NCI-H1436 treated with DMSO at 0.1 percent for 48 hours (cell line): ENCODE data around the gene TARP.

Experiments
- DNase-seq: peaks from one replicate; lab custom pipeline; 2025; lab: John Stamatoyannopoulos, UW

The TARP gene

DNA sequence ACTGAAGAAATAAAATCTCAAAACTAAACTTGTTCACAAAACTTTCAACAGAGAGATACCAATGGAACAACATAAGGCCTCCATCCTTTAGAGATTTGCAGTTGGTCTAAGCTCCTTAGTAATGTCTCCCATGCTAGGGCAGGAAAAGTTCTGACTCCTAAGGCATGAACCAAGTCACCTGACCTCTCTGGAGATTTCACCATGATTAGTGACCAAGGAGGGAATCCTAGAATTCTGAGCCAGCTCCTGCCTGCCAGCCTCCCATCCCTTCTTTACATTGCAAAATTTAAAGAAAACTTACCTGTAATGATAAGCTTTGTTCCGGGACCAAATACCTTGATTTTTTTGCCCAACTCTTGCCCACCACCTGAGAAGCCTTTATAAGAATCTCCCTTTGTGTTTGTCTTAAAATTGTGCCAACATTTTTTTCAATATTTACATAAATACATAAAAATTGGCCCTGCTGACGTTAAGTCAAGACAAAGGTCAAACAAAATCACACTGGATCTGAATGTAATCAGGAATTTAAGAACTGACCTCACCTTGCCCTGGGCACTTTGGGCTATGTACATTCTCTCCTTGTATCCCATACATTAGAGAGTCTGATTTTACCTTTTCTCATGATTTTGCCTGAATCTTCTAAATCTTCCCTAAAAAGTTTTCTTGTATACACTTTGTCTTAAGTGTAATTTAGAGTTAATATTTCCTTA, at the start of gene TARP:
TSS of gene TARP (minus strand) at position 351 of the 710 bp plus-strand sequence.
- no peak for DNase-seq

GRCh38 chr7:38323156-38323555, 49.7 kb upstream of the TARP start:
- no peak for DNase-seq

DNA sequence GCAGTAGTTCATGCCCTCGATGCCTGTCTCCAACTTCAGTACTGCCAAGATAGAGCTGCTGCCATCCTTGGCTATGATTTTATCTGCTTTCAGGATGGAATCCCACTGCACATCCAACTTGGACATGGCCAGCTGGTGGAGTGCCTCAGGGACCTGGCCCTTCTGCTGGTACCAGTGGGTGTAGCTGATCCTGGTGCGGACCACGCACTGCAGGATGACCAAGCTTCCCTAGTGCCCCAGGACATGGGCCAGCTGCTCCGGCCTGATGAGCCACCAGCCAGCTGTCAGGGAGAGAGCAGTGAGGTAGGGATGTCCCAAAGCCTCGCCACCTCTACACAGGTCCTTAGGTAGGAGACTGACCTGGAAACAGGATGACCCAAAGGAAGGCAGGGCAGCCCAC, 49.0 kb upstream of the TARP start:
- no peak for DNase-seq

DNA sequence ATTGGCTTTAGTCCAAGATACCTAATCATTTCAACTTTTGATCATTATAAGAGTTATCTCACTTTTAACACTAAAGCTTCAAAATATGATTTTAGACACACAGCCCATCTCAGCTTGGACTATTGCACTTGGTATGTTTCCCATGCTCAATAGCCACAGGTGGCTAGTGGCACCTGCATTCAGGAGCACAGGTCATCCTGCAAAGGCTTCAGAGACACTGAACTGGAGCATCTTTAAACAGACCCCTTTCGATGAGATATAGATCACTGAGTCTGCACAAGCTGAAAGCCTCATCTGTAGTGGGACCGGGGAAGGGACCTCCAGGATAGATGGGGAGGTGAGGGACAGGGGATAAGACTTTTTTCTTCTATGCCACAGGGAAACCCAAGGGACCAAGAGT, 48.5 kb upstream of the TARP start:
- no peak for DNase-seq

DNA sequence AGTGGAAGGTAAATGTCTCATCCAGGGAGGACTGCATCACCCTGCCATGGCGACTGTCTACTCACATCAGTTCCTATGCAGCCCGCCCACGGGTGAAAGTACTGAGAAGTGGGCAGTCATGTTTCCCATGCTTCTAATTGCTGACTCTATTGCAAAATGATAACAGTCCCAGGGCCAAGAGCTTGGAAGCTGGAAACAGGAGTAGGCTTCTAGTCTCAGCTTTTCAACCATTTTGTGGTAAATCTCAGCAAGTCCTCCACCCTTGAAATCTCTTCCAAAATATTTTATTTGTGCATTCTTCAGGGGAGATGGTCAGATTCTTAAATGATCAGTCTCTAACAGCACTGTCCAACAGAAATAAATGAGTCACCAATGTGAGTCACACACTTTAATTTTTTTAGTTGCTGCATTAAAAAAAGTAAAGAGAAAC, 48.1 kb upstream of the TARP start:
- DNase-seq = no peak

DNA sequence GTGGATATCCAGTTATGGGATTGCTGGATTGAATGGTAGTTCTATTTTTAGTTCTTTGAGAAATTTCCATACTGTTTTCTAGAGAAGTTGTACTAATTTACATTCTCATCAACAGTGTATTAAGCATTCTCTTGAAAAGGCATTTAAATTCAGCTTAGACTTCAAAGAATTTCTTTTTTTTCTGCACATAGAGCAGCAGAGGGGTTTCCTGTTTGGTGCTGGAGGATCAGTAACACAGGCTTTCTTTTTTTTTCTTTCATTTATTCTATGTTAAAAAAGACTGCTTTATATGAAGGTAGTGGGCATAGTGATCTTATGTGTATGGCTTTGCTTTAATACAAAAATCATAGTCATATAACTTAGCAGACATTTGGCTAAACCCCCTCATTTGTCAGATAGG, 47.6 kb upstream of the TARP start:
- no peak for DNase-seq

- DNase-seq = no peak
Observed at GRCh38 chr7:38319873-38320272, 46.4 kb upstream of the TARP start.

DNA sequence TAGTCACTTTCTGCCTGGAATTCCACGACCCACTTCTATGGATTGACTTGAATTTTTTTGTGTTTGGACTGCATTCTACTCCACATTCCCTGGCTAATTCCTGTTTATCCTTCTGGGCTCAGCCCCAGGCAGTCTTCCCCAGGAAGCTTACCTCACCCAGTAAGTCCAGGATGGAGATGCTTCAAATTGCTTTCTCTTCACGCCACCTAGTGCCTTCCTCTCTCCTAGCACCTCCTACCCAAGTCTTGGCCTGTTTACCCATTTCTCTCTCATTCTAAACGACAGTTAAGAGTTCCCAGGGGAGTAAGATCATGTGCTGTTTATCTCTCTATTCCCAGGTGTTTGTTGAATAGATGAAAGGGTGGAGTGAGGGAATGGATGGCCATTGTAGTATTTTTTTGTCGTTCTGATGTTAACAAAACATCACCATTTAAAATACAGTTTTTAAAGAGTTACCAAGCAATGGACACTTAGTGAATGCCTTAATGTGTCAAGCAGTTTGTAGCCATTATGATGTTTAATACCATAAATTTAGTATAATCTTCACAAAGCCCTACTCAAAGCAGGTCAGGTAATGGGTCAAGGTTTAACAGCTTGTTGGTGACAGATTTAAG, 45.5 kb upstream of the TARP start:
- no peak for DNase-seq

DNA sequence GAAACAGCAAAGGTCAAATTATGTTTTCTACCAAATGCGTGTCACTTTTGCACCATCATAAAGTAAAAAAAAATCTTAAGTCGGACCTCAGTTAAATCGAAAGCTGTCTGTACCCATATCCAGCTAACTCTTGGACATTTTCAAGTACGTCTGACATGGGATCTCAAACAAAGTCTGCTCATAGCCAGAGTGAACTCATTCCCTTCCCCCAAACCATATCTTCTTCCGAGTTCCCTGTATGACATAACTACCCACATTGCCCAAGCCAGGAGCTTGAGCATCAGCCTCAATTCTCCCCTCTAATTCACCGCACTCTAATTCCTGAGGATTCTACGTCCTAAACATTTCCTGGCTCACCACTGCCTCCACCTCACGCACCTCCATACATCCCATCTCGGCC, 44.8 kb upstream of the TARP start:
- DNase-seq = no peak

DNA sequence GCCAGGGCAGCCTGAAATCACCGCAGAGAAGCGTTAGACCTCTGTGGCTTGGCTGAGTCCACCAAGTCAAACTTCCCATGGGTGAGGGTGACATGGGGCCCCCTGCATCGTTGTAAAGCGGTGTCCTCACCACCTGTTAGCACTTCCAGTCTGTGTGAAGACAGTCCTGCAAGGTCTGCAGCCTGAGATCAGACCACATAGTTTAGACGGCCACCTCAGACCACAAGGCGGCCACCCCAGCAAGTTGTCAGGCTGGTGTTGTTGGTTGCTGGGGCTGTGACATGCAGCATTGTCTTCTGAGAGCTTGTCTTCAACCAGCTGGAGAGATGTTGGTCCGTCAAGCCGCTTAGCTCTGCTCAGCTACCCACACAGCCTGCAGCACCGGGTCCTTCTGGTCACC, 44.1 kb upstream of the TARP start:
- DNase-seq = no peak

- no peak for DNase-seq
Observed at GRCh38 chr7:38316733-38317360, 43.4 kb upstream of the TARP start.

DNA sequence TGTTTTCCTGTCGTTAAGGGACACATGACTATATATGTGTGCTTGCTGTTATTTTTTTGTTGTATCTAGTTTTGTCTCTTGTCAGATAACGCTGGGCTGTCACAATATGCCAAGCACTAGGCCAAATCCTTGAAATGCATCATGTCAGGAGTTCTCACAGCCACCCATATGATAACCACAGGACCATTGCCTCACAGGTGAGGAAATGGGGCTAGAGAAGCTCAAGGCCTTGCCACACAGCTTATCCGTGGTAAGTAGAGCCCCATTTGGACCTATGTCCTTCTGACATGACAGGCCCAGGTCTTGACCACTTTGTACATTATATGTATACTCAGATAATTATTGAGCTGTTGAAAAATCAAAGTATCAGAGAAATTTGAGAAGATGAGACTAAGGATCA, 42.0 kb upstream of the TARP start:
- DNase-seq = no peak

GRCh38 chr7:38312821-38313220, 39.4 kb upstream of the TARP start:
- no peak for DNase-seq

GRCh38 chr7:38311329-38311937, 38.0 kb upstream of the TARP start:
- no peak for DNase-seq

GRCh38 chr7:38310591-38311101, 37.2 kb upstream of the TARP start:
- no peak for DNase-seq

GRCh38 chr7:38309555-38309954, 36.1 kb upstream of the TARP start:
- no peak for DNase-seq

DNA sequence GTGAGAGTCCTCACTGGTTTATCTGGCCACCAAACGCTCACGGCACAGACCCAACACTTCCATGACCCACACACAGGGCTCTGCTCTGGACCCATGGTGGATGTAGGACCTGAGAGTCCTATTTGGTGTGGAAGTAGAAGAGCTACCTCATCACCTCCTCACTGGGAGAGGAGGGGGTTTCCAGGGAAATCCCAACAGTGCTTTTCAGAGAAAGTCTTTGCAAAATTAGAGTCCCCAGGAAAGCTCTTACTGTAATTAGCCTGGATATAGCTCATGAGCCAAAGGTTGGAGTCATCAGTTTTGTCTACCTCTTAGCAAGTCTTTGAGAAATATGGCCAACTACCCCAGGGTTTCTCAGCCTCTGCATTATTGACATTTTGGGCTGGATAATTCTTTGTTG, 34.7 kb upstream of the TARP start:
- DNase-seq = no peak

DNA sequence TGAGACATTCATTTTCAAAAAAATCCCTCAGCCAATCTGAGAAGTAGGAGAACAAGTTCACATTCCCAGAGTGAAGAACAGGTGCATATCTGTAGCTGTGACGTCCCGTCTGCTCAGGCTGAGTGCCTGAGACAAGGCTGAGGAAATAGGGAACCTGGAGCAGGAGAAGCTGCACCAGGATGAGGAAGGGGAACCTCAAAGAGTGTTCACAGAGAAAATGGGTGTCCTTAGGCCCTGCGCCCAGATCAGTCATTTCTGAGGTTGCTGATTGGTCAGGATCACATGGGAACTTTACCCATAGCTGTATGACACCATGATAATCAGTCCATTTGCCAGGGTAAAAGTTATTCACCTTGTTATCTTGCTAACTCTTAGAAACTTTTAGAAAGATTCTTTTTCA, 34.2 kb upstream of the TARP start:
- DNase-seq = no peak

DNA sequence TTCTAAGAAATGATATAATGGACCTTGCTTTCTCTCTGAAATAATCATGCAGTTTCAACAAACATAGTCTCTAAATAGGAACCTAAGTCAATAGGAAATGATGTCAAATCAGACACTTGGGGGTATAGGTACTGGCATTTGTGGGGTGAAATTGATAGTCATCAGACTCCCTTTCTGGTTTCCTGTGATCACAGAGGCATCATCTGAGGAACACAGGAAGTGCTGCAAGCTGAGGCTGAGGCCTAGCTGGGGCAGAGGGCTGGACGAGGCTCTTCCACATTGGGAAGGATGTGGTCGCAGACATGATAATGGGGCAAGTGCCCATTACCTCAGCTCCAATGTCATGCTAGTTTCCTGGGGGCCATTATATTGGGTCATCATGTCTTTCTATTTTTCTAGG, 33.5 kb upstream of the TARP start:
- DNase-seq = no peak

DNA sequence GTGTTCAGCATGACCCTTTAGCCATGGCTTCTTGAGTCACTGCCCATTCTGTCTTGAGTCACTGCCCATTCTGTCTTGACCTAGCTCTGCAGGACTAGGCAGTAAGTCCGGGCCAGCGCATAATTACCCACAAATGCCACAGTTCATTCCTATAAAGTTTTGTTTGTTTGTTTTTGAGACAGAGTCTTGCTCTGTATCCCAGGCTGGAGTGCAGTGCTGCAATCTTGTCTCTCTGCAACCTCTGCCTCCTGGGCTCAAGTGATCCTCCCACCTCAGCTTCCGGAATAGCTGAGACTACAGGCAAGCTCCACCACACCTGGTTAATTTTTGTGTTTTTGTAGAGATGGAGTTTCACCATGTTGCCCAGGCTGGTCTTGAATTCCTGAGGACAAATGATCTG, 32.7 kb upstream of the TARP start:
- DNase-seq = no peak

DNA sequence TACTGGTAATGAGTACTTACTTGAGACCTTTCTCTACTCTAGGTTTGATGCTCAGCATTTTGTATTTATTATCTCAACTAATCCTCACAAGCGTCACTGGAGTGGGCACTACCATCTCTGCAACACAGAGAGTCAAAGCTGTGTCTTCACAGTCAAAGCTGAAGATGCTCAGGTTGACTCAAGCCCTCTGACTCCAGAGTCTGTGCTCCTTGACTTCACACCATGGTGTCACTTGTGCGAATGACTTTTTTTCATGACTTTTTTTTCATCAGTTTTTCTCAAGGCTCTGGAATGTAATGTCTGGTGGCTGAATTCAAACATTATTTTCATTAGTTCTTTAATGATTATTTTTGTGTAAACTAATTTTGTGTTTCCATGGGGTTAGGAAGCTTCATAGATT, 30.4 kb upstream of the TARP start:
- DNase-seq = no peak

GRCh38 chr7:38300175-38300574, 26.7 kb upstream of the TARP start:
- no peak for DNase-seq
